GM19035 (cell line): Measurements from ENCODE around the gene GIT1.

Experiments used
- ATAC-seq: cut with Tn5 transposase; IDR thresholded peaks from one replicate; pipeline ENCODE4 v1.9.1; 2021; ENCODE audit not compliant: unreplicated experiment

Gene GIT1

DNA sequence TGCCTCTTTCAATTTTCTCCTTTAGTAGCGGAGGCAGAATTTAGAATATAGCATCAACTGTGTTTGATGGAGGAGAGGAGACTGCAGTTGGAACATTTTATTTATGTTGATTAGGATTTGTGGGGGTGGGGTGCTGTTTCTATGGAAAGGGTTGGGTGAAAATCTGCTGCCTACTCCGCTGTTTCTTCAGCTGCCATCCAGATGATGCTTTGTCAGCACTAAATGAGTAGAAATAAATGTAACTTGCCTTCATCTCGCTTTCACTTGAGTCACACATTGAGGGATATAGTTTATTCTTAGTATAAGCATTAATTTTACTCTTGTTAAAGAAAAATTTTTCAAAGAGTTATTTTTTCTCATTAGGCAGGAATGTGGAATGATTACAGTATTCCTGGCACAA is 64.8 kb downstream of the GIT1 start:
- no peak for ATAC-seq
